RKO (cell line): ENCODE data around the gene RXRG.
"Not testable (repeated sequence)": the region's sequence is repeated elsewhere in the genome, so short reads cannot be mapped to it uniquely, and the experiment has no call there.

Experiments
- DNase-seq: peaks from one replicate; pipeline ENCODE4 v3.0.0-alpha.2; 2016; ENCODE audit warnings: low spot score

Gene RXRG

DNA sequence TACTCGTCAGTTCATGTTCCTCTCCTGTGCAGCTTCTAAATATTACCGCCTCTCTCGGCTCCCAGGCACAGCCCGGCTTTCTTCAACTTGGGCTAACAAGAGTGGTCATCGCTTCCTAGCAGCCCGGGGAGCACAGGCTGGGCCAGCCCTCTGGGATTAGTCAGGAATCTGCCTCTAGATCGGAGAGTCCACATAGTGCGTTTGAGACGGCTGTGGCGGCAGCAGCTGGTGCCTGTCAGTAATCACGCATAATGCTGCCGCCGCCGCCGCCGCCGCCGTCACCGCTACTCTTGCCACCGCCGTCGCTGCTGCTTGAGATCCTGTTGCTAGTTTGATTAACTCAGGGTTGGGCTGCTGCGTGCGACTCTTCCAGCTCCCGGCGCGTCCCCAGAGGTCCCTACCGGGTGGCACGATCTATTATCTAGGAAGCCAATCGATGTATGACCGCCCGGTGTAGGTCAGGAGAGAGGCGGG lies at the start of gene RXRG:
RXRG (minus strand) TSS at position 230 of the 474 bp plus-strand sequence. CDS start 233 bp downstream, outside the sequence.
- DNase-seq, result no peak

DNA sequence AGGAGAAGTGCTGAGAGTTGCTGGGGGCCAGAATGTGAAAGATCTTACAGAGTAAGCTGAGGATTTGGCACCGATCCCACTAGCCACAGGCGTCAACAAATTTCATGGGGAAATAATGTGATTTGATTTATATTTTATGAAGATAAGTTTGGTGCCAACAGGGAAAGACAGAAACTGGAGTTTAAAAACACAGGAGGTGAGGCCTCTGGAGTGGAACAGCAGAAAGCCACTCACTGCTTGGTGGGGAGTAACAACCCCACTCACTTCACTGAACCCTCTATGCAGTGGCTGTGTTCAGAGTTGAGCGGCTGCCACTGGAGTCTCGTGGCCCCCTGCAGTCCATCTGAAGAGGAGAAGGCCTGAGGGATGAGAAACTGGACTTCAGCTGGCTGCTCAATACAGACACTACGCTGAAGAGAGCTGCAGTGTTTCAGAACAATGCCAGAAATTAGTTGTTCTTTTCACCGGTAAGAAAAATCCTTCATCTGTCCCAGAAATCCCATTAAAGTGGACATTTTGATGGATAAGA lies 48.0 kb upstream of the RXRG start:
- no peak for DNase-seq

DNA sequence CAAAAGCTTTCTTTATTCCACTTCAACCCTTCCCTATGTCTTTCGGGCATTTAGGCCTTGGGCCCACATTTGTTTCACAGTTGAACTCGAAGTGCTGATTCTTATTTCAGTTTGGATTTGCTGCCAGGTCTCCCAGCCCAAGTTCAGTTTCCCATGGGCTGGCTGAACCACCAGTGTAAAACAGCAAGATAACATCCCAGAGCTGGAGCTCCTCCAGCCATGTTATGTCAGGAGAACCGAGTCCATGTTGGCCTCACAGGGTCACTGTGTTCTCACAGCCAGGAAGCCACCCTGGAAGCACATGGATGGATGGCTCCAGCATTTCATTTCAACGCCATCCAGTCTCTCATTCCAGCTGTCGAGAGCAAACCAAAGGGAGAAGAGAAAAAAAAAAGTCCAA lies 45.2 kb upstream of the RXRG start:
- no peak for DNase-seq

DNA sequence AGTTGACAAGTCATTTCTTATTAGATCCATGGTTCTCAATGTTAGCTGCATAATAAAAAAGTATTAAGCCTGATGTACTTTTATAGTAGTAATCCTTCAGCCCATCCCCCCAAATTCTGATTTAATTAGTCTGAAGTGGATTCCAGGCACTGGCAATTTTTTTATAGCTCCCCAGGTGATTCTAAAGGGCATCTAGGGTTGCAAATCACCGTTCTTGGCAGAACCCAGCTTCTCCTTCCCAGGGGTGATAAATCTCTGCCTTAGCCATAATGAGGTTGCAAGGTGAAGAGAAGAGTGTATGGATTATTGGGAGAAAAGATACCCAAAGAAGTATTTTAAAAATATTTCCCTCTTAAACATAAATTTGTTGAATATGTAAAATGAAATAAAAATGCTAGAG lies 43.0 kb upstream of the RXRG start:
- DNase-seq, result no peak

DNA sequence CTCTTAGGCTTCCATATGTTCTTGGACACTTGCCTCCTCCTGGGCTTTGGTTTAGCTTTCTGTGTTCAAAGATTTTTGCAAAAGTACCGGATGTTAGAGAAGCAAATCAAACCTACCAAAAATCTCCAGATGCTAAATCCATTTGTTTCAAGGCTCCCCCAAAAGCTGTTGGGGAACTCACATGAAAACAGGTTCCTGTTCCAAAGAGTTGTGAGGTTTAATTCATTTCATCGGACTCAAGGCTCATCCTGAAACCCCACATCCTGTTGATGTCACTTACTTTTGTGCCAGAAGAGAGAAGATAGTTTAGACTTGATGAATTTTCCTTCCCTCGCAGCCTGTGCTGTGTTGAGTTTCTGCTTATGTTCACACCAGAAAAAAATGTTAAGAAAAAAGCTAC lies 41.7 kb upstream of the RXRG start:
- no peak for DNase-seq

DNA sequence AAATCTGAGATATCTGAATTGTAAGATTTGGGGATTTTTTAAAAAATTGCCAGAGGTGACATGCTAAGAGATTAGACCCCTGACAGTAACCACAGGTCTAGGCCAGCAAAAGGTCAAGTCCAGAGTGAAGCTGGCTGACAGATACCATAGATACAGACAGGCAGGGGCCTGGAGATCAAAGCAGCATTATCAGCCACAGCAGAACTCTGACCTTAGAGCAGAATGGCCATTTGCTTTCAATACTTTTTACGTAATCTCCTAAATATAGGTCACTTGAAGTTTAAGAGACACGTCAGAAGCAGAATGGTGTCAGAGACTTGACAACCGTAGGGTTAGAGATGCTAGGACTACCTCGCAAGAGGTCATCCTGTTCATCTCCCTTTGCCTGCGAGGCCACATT lies 40.8 kb upstream of the RXRG start:
- no peak for DNase-seq

DNA sequence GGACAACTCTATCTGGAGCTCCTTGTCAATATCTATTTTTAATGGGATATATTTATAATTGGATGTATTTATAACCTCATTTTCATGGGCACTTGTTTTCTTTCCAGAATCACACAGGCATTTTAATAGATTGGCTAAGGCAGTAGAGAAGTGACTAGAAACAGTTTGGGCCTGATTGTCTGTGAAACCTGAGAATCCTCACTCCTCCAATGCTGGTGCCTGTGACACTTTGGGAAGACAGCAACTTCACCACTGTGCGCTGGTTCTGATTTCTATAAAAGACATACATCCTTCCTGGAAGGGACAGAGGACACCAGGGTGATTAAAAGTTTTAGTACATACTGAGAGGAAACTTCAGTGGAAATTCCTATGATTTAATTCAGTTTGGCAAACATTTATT lies 39.6 kb upstream of the RXRG start:
- DNase-seq, result no peak

DNA sequence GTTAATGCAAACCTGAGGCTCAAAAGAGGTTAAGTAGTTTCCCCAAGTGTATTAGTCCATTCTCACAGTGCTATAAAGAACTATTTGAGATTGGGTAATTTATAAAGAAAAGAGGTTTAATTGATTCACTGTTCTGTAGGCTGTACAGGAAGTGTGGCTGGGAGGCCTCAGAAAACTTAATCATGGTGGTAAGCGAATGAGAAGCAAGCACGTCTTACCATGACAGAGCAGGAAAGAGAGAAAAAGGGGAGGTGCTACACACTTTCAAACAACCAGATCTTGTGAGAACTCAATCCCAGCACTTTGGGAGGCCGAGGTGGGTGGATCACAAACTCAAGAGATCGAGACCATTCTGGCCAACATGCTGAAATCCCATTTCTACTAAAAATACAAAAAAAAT lies 38.5 kb upstream of the RXRG start:
- DNase-seq, result no peak

DNA sequence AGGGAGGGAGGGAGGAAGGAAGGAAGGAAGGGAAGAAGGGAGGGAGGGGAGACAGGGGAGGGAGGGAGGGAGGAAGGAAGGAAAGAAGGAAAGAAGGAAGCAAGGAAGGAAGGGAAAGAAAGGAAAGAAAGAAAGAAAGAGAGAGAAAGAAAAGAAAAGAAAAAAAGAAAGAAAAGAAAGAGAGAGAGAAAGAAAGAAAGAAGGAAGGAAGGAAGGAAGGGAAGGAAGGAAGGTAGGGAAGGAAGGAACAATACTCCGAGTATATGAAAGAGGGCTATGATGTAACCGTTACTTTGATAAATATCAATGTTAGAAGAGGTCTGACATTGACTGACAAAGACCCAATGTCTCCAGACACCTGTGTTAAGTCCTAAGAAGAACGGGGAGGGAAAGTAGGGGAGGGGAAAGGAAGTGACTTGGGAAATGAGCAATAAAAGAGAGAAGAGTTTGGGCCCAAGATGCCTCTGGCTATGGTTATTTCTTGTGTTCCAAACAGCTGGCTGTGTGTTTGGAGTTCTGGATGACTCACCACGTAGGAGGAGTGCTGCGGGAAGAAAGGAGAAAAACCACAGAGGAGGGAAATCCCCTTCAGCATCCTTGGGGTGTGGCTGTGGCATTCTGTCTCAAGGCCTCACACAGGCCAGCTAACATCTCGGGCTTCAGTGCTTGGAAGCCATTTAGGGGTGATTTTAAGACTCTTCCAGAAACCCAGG lies 37.0 kb upstream of the RXRG start:
- peak; percentile 66 for DNase-seq

DNA sequence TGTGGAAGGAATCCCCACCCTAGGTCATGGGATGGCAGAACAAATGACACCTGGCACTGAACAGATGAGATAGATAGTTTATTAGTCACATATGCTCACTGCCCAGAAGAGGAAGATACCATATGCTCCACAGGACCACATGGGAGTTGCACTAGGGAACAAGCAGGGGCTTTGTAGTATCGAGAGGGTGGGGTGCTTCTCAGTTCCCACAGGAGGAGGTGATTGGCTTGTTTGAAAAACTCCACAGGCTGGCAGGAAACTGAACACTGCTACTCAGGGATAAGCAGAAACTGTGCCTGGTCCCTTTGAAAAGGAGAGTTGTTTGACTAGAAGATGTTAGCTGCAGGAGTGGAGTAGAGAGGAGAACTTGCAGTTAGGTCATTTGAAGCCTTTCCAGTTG lies 31.9 kb upstream of the RXRG start:
- no peak for DNase-seq

DNA sequence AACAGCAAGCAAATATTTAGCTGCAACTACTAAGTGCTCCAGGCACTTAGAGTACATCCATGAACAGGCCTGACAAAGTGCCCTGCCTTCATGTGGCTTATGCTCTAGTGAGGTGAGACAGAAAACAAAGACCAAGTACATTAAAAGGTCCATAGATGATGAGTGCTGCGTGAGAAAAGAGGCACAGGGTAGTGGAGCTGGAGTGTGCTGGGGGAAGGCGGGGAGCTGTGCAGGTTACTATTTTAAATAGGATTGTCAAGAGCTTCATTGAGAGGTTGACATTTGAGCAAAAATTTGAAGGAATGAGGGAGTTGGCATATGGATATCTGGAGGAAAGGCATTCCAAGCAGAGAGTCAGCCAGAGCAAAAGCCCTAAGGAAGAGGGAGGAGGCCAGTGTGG lies 29.3 kb upstream of the RXRG start:
- DNase-seq, result no peak

DNA sequence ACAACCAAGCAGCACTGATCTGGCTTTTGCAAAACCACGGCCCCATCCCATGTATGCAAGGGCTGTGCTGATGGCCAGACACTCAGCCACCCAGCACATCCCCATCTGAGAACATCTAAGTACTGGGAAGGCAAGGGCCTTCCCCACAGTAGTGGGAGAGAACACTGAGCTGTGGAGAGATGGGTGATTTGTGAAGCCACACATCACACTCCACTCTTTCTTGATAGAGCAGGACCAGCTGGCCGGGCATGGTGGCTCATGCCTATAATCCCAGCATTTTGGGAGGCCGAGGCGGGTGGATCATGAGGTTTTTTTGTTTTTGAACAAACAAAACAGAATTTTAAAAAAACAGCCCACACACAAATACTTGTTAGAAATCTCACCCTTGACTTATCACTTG lies 28.2 kb upstream of the RXRG start:
- no peak for DNase-seq

DNA sequence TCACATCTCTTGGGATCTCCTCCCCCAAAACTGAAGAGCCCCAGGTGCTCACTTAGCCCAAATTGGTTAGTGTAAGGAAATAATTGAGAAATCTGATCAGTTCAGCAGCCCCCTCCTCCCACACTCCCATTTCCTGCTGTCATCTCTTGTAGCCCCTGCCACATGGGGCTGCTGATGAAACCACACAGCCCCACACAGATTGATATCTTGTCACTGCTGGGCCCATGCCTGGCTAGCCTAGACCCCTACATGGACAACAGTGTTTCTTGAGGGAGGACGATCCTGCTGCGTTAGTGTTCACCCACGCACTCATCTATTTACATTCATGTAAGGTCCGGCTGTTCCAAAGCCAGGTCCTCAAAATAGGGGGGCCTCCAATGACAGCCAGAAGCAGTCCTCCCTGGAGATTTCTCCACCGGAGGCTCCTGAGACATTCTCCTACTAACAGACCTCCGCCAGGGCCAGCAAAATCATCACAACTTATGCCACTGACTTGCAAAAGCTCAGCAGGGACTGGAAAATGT lies 23.9 kb upstream of the RXRG start:
- DNase-seq, result no peak

DNA sequence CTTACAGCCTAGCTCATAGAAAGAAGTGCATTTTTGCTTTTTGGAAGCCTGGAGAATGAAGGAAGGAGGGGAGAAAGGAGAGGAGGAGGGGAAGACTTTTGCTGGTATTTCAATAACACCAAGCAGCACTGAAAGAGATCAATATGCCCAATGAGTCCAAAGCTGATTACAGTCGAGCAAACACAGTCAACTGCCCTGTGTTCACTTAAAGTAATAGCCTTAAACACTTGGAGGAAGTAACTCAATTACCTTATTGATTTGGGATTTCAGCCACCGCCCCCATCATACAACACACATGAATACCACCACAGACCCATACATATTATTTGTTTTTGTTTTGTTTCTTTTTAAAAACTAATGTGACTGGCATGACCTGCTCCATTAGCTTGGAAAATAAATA lies 23.3 kb upstream of the RXRG start:
- no peak for DNase-seq

DNA sequence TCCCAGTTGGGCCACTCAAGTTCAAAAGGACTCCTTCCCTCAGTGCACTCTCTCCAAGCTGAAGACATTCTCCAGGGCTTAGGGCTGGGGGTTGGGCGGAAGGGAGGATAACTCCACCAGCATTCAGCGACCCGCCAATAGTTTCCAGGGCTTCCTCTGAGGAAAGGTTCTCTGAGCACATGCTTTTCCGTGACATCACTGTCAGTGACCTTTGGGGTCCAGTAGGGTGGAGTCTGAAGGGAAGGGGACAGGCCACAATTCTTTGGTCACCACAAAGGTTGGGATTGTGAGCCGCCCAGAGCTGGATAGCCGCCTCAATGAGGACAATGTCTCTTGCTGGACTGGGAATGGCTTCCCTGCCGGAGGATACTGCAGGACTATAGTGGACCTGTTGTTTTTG lies 22.8 kb upstream of the RXRG start:
- no peak for DNase-seq

DNA sequence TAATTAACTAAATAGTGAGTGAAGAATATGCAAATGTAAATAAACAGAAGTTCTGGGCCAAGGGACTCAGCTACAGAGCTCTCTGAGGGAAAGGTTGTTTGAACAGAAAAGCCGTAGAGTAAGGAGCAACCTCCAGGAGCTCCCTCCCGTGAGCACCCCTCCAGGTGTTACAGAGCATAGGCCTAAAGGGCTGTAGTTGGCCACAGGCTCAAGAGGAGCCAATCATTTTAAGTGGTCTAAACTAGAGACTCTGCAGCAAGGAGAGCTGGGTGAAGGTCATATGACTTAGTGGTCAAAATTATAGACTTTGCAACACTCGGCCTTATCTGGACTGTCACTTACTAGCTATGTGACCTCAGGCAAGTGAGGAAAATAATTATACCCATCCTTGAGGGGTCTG lies 19.1 kb upstream of the RXRG start:
- no peak for DNase-seq

DNA sequence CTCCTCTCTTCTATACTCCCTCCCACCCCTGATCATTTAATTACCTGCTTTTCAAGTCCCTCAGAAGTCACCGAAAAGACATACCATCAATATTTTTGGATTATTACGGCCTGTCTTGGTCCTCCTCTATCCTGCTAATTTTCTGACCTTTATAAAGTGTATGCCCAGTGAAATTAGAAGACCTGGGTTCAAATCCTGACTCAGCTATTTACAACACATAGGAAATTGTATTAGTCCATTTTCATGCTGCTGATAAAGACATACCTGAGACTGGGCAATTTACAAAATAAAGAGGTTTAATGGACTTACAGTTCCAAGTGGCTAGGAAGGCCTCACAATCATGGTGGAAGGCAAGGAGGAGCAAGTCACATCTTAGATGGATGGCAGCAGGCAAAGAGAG lies 14.8 kb upstream of the RXRG start:
- not testable (repeated sequence) for DNase-seq

DNA sequence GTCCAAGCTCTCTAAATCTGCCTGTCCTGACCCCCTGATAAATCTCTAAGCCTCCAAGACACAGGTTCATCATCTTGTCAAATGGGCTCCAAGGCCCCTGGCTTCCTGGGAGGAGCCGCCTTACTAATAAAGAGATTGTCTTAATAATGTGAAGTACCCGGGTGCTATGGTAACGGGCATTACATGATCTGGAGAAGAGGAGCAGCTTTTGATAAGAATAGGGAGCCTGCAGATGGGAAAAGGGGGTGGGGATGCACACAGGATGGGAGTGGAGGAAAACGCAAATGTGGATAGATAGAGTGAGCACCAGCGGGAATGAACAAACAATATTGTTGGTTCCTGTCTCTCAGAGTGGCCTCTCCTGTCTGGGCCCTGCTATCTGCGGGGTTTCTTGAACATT lies 11.9 kb upstream of the RXRG start:
- DNase-seq, result no peak

DNA sequence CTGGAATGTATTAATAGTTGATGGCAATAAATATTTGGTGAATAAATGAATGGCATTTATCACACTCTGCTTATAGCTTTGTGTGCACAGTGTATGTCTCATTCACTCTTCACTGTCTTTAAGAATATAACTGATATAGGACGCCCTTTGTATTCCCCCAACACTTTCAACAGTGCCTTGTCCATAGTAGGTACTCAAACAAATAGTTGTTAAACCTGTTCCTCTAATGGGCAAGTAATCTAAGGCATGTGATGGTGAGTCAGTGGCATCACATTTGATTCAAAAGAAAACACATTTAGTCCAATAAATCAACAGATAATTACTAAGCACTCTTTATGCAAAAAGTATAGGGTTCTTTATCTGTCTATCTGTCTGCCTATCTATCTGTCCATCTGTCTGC lies 11.2 kb upstream of the RXRG start:
- DNase-seq, result no peak

DNA sequence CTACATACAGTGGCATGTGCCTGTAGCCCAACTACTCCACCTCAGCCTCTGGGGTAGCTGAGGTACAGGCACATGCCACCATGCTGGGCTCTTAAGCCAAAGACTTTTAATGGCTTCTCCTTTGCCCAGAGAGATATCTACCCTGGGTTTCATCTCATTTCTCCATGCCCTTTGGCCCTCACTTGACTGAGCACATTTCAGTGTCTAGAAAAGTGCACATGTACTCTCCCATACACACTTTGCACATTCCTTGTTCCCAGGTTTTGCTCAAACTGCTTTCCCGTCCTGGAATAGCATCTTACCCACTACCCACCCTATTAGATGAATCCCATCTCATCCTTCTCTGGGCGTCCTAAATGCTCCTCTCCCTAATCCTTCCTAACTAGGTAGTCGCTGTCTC lies 10.2 kb upstream of the RXRG start:
- no peak for DNase-seq

DNA sequence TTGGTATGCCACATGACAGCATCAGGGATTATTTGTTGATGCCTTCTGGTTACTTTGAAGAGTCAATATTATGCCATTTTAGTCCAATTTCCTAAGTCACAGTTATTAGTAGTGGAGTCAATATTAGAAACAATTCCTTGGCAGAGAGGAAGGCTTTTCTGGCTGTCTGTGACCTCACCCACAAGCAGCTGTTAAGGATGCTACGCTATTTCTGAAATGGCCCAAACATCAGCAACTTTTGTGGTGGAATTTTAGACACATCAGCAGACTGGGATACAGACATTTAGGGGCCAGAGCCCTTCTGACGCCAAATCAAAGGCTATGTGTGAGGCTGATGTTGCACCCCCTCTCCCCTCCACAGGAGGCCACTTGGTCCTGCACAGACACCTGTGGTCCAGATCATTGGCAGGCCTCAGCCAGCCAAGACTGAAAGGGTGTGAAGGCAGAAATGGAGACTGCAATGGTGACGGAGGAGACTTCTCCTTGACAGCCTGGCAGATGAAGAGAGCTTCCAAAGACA lies 9.2 kb upstream of the RXRG start:
- no peak for DNase-seq

DNA sequence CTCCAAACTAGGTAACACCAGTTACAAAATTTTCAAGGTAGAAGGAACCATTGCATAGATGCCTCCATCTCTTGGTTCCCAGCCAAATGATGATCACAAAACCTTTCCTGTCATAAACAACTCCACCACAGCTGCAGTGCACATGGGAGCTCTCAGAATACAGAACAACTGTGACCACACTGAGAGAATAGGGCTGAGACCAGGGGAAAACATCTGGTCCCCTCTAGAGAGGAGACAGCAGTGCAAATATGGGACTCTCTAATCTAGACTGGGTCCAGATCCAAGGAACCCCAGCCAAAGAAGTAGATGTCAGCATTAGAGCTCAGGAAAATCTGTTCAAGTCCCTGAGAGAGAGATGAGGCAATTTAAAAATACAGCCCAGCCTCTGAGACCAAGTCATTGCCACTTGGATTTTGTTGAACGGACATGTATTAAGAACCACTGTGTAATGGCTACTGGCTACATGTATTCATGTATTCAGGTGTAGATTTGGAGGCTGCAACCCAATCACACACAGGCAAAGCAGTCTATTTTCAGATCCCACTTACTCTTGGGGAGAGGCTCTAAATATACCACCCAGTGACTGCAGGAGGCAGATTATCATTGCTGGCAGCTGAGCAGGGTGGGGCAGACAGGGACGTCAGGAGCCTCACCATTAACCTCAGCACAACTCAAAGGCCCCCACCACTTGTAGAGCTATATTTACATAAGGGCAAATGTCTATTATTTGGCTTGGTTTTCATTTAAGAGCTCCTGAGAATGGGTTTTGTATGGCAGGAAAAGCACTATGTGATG lies 7.6 kb upstream of the RXRG start:
- no peak for DNase-seq

DNA sequence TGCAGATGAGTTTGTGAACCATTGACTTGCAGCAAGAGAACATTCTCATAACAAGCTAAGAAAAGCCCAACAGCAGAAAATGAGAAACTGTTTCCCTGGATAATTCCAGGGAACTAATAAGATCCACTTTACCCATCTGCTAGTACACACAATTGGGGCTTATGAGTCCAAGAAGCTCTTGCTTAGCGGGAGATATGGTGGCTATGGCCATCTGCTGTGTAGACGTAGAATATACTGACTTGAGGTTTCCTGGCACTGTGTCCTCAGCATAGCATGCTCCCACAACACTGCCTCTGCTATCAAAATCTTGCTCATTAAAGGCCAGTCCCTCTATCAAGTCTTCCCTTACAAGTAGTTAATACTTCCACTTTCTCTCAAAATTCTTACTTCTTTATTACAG lies 6.8 kb upstream of the RXRG start:
- no peak for DNase-seq
